OCI-LY1 (cell line): ENCODE measurements around the gene SST.

Experiments
- H2AFZ ChIP-seq: fragments of 200-600 bp; sonication (generic), shearing (Covaris generic); 2 replicates; pipeline ENCODE4 v1.6.0; 2014; ENCODE audit warnings: antibody characterized with exemption, mild to moderate bottlenecking, low read length
- H3F3A ChIP-seq: fragments of 200-600 bp; sonication (generic), shearing (Covaris generic); 2 replicates; pipeline ENCODE4 v1.6.0; 2014; ENCODE audit warnings: mild to moderate bottlenecking, antibody characterized with exemption, low read length, moderate library complexity; ENCODE audit not compliant: insufficient read depth
- H3K27ac ChIP-seq: fragments of 200-600 bp; sonication (generic); 2 replicates; pipeline ENCODE4 v1.5.1; 2014; ENCODE audit warnings: low read length, mixed run types, mild to moderate bottlenecking, low read depth; ENCODE audit not compliant: poor library complexity, severe bottlenecking
- H3K27me3 ChIP-seq: fragments of 200-600 bp; sonication (generic); 2 replicates; pipeline ENCODE4 v1.6.0; 2014; ENCODE audit warnings: antibody characterized with exemption, mild to moderate bottlenecking, low read length, moderate library complexity; ENCODE audit not compliant: insufficient read depth
- H3K36me3 ChIP-seq: fragments of 200-600 bp; sonication (generic); 2 replicates; pipeline ENCODE4 v1.6.1; 2014; ENCODE audit warnings: mild to moderate bottlenecking, antibody characterized with exemption, low read length, moderate library complexity, mixed read lengths; ENCODE audit not compliant: insufficient read depth
- H3K4me1 ChIP-seq: fragments of 200-600 bp; sonication (generic); 2 replicates; pipeline ENCODE4 v1.5.1; 2014; ENCODE audit warnings: mild to moderate bottlenecking, low read length, moderate library complexity; ENCODE audit not compliant: insufficient read depth, severe bottlenecking
- H3K4me2 ChIP-seq: fragments of 200-600 bp; sonication (generic), shearing (Covaris generic); 2 replicates; pipeline ENCODE4 v1.6.1; 2014; ENCODE audit warnings: low read length
- H3K4me3 ChIP-seq: fragments of 200-600 bp; sonication (generic); 2 replicates; pipeline ENCODE4 v1.5.1; 2014; ENCODE audit warnings: low read length, low read depth, mild to moderate bottlenecking, mixed read lengths; ENCODE audit not compliant: poor library complexity, severe bottlenecking
- H3K79me2 ChIP-seq: fragments of 200-600 bp; shearing (Covaris generic); 2 replicates; pipeline ENCODE4 v1.6.1; 2016; ENCODE audit warnings: mixed run types, low read length, mixed read lengths; ENCODE audit not compliant: insufficient read depth
- H3K9ac ChIP-seq: fragments of 200-600 bp; sonication (generic), shearing (Covaris generic); 2 replicates; pipeline ENCODE4 v1.6.1; 2014; ENCODE audit warnings: mild to moderate bottlenecking, low read length, mixed read lengths
- H3K9me2 ChIP-seq: fragments of 200-600 bp; sonication (generic), shearing (Covaris generic); 2 replicates; pipeline ENCODE4 v1.6.1; 2014; ENCODE audit warnings: low read depth, mild to moderate bottlenecking, low read length, mixed read lengths
- H3K9me3 ChIP-seq: fragments of 200-600 bp; shearing (Covaris generic); 2 replicates; pipeline ENCODE4 v1.6.1; 2014; ENCODE audit warnings: low read length, mixed read lengths
- H4K20me1 ChIP-seq: fragments of 200-600 bp; sonication (generic), shearing (Covaris generic); 2 replicates; pipeline ENCODE4 v1.6.0; 2016; ENCODE audit warnings: mild to moderate bottlenecking, low read length; ENCODE audit not compliant: insufficient read depth
- CTCF ChIP-seq: fragments of 200-600 bp; sonication (generic), shearing (Covaris generic); IDR thresholded peaks from 2 replicates; pipeline ENCODE4 v1.5.1; 2017; ENCODE audit warnings: mild to moderate bottlenecking, antibody characterized with exemption, low read length, moderate library complexity, mixed read lengths
- EZH2 ChIP-seq: fragments of 200-600 bp; sonication (generic), shearing (Covaris generic); IDR thresholded peaks from 2 replicates; pipeline ENCODE4 v1.8.0; 2017; ENCODE audit warnings: borderline replicate concordance, mixed run types, mild to moderate bottlenecking, antibody characterized with exemption, low read length, moderate library complexity, mixed read lengths

SST gene

GRCh38 chr3:187619461-187619860 is 50.7 kb downstream of the SST start:
- Histone ChIP-seq H3K4me1 (no peaks in the 10 kb centered on the region), H3K4me2 (no peak overlapping the region), H3K79me2 (no peaks in the 10 kb centered on the region), H3K4me3 (no peak overlapping the region), H3K27ac (no peak overlapping the region), H3K27me3 (peaks cover 9% of the 10 kb centered on the region; the same call in 1 of the 2 replicates), H3K36me3 (no peaks in the 10 kb centered on the region), H3K9ac (no peak overlapping the region), H3F3A (no peaks in the 10 kb centered on the region), H3K9me3 (no peaks in the 10 kb centered on the region), H4K20me1 (no peaks in the 10 kb centered on the region), H2AFZ (no peak overlapping the region), H3K9me2 (no peaks in the 10 kb centered on the region)
- TF ChIP-seq EZH2 (no peak), CTCF (no peak)
